Kidney (tissue), 14 donors: ENCODE measurements around the gene REEP3. TPM values are rescaled to one million over a fixed set of nuclear protein-coding genes. Genes with fewer than 3 reads are reported as not detected.

ENCODE experiments used
- DNase-seq, 5 donors: peaks; one replicate each; pipeline ENCODE4 v3.0.0-alpha.2; 2013 to 2020
- FAIRE-seq: peaks from 2 replicates; lab custom pipeline; 2012; peaks lifted over from hg19 to GRCh38; lab: Jason Lieb, UNC
- H3K27ac ChIP-seq, 2 donors: one replicate each; pipeline ENCODE4 v1.7.0; 2013; ENCODE audit warnings: low read depth in 2 of 2, low read length in 2 of 2, inconsistent platforms in 1 of 2
- H3K27me3 ChIP-seq: one replicate; pipeline ENCODE4 v1.7.1; 2013; ENCODE audit warnings: low read length, inconsistent platforms; ENCODE audit not compliant: control insufficient read depth, insufficient read depth
- H3K36me3 ChIP-seq, 3 donors: one replicate each; pipeline versions ENCODE4 v1.7.0 to v1.7.1; 2013; ENCODE audit warnings: low read length in 3 of 3, control low read depth in 1 of 3, inconsistent platforms in 1 of 3; ENCODE audit not compliant: insufficient read depth in 3 of 3, control insufficient read depth in 2 of 3
- H3K4me1 ChIP-seq, 3 donors: one replicate each; pipeline versions ENCODE4 v1.7.0 to v1.7.1; 2013; ENCODE audit warnings: low read length in 3 of 3, inconsistent platforms in 1 of 3, low read depth in 1 of 3; ENCODE audit not compliant: control insufficient read depth in 2 of 3, insufficient read depth in 2 of 3
- H3K4me3 ChIP-seq, 3 donors: one replicate each; pipeline versions ENCODE4 v1.7.0 to v1.8.1; 2013; ENCODE audit warnings: low read length in 3 of 3, control low read depth in 1 of 3, inconsistent platforms in 1 of 3
- H3K9ac ChIP-seq, 3 donors: one replicate each; pipeline versions ENCODE4 v1.7.0 to v1.7.1; 2013; ENCODE audit warnings: low read length in 3 of 3, control low read depth in 1 of 3, inconsistent platforms in 1 of 3
- H3K9me3 ChIP-seq, 3 donors: one replicate each; pipeline versions ENCODE4 v1.7.0 to v1.7.1; 2013; ENCODE audit warnings: low read length in 3 of 3, control low read depth in 1 of 3, inconsistent platforms in 1 of 3; ENCODE audit not compliant: control insufficient read depth in 2 of 3, insufficient read depth in 1 of 3
- CTCF ChIP-seq: IDR thresholded peaks from 3 replicates; pipeline ENCODE4 v1.5.1; 2012; ENCODE audit warnings: mild to moderate bottlenecking, moderate library complexity, borderline replicate concordance; ENCODE audit not compliant: insufficient read depth; ENCODE audit errors: extremely low read depth
- intact Hi-C: fragments of 100-400 bp; cut with DNase I; formaldehyde crosslinking; loops from one replicate; pipeline ENCODE4 v1.11.1; 2022
- polyA plus RNA-seq: library from polyadenylated mRNA; stranded (reverse); fragments of 350-450 nt; fragmentation: Illumina TruSeq; extraction: RNeasy Lipid Tissue Mini Kit (QIAGEN cat#74804); gene quantifications from one replicate; pipeline ENCODE4 v1.2.3, GENCODE V29; 2014; ENCODE audit warnings: low read depth, low replicate concordance; ENCODE audit not compliant: insufficient read depth
- total RNA-seq: library from RNA; stranded (reverse); fragmentation: NEBNext Ultra II Directional; extraction: Animal tissue kit (Norgen Biotek cat#: 25700); gene quantifications from one replicate; pipeline ENCODE4 v1.2.1, GENCODE V29; 2021
- donor health status: control.
- donor health status: control.
- donor health status: control.
- donor health status: control.
- donor health status: control.
- donor health status: DM: yes; HTN: yes; CAD: no.
- donor health status: Normal renal cell carcinoma (clear cell type).

Gene REEP3
- total and polyA plus RNA-seq, 2 donors from 2014 or later: 12.7 to 34.6 TPM

- Histone ChIP-seq H3K4me1 (peaks cover 0 to 2% (median 0%) of the 10 kb centered on the region in 3 donors), H3K9ac (no peak overlapping the region), H3K9me3 (no peaks in the 10 kb centered on the region), H3K27ac (no peak overlapping the region), H3K36me3 (no peaks in the 10 kb centered on the region), H3K27me3 (no peaks in the 10 kb centered on the region), H3K4me3 (no peak overlapping the region)
- intact Hi-C loops: no loop called here
- TF ChIP-seq CTCF: no peak
- FAIRE-seq (no peak), DNase-seq (no peak)
Observed at GRCh38 chr10:63542835-63543575, 21.8 kb downstream of the REEP3 start.

- DNase-seq (no peak), FAIRE-seq (no peak)
- no peak overlapping the region for H3K4me3 ChIP-seq
- H3K9me3 ChIP-seq: no peaks in the 10 kb centered on the region
- peaks cover 0 to 2% (median 0%) of the 10 kb centered on the region in 3 donors for H3K4me1 ChIP-seq
- no peak overlapping the region for H3K9ac ChIP-seq
- intact Hi-C loops: no loop called here
- H3K27me3 ChIP-seq: no peaks in the 10 kb centered on the region
- H3K27ac ChIP-seq: no peak overlapping the region
- no peaks in the 10 kb centered on the region for H3K36me3 ChIP-seq
- TF ChIP-seq CTCF: no peak
Observed at GRCh38 chr10:63543576-63543962, 22.4 kb downstream of the REEP3 start.

GRCh38 chr10:63544418-63544817, 23.2 kb downstream of the REEP3 start:
- Histone ChIP-seq H3K36me3 (no peaks in the 10 kb centered on the region), H3K9ac (no peak overlapping the region), H3K4me3 (no peak overlapping the region), H3K27me3 (no peaks in the 10 kb centered on the region), H3K9me3 (no peaks in the 10 kb centered on the region), H3K4me1 (peaks cover 0 to 2% (median 0%) of the 10 kb centered on the region in 3 donors), H3K27ac (no peak overlapping the region)
- FAIRE-seq (no peak), DNase-seq (no peak)
- no peak for TF ChIP-seq CTCF
- intact Hi-C loops: no loop called here
